Measurements from ENCODE around the gene USP34.

DNA sequence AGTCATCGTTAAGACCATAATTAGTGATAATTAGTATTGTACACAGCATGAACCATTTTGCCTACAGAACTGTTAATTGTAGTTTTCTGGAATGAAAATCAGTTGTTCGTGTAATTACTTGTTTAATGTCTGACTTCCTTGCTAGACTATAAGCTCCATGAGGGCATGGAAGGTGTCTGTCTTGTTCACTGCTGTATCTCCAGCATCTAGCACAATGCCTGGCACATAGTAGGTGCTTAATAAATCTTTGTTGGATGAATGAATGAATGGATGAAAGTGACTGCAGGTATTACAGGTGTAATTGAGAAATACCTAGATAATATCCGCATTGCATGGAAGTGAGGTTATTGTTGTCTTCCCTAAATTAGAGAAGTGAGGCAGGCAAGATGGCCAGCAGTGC lies 287.1 kb downstream of the USP34 start:
- TF ChIP-seq, protein P1, sequence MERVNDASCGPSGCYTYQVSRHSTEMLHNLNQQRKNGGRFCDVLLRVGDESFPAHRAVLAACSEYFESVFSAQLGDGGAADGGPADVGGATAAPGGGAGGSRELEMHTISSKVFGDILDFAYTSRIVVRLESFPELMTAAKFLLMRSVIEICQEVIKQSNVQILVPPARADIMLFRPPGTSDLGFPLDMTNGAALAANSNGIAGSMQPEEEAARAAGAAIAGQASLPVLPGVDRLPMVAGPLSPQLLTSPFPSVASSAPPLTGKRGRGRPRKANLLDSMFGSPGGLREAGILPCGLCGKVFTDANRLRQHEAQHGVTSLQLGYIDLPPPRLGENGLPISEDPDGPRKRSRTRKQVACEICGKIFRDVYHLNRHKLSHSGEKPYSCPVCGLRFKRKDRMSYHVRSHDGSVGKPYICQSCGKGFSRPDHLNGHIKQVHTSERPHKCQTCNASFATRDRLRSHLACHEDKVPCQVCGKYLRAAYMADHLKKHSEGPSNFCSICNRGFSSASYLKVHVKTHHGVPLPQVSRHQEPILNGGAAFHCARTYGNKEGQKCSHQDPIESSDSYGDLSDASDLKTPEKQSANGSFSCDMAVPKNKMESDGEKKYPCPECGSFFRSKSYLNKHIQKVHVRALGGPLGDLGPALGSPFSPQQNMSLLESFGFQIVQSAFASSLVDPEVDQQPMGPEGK (CRISPR knock-in tag; IDR thresholded peaks at IDR 0.05; ENCODE audit: borderline replicate concordance) = no peak
- TF ChIP-seq, protein P2, sequence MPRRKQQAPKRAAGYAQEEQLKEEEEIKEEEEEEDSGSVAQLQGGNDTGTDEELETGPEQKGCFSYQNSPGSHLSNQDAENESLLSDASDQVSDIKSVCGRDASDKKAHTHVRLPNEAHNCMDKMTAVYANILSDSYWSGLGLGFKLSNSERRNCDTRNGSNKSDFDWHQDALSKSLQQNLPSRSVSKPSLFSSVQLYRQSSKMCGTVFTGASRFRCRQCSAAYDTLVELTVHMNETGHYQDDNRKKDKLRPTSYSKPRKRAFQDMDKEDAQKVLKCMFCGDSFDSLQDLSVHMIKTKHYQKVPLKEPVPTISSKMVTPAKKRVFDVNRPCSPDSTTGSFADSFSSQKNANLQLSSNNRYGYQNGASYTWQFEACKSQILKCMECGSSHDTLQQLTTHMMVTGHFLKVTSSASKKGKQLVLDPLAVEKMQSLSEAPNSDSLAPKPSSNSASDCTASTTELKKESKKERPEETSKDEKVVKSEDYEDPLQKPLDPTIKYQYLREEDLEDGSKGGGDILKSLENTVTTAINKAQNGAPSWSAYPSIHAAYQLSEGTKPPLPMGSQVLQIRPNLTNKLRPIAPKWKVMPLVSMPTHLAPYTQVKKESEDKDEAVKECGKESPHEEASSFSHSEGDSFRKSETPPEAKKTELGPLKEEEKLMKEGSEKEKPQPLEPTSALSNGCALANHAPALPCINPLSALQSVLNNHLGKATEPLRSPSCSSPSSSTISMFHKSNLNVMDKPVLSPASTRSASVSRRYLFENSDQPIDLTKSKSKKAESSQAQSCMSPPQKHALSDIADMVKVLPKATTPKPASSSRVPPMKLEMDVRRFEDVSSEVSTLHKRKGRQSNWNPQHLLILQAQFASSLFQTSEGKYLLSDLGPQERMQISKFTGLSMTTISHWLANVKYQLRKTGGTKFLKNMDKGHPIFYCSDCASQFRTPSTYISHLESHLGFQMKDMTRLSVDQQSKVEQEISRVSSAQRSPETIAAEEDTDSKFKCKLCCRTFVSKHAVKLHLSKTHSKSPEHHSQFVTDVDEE (CRISPR knock-in tag; IDR thresholded peaks at IDR 0.05) = no peak
- TF ChIP-seq OSR1 (CRISPR knock-in tag; IDR thresholded peaks at IDR 0.05) (no peak), TOX (CRISPR knock-in tag; IDR thresholded peaks at IDR 0.05; ENCODE audit: borderline replicate concordance) (no peak), ZFP30 (CRISPR knock-in tag; IDR thresholded peaks at IDR 0.05) (no peak), BACH2 (CRISPR knock-in tag; IDR thresholded peaks at IDR 0.05; ENCODE audit: borderline replicate concordance) (no peak), GLIS3 (CRISPR knock-in tag; IDR thresholded peaks at IDR 0.05) (no peak), CREB5 (CRISPR knock-in tag; IDR thresholded peaks at IDR 0.05; ENCODE audit: low read depth) (no peak), ZNF70 (CRISPR knock-in tag; IDR thresholded peaks at IDR 0.05) (no peak)
